ENCODE measurements around the gene FRAS1.

DNA sequence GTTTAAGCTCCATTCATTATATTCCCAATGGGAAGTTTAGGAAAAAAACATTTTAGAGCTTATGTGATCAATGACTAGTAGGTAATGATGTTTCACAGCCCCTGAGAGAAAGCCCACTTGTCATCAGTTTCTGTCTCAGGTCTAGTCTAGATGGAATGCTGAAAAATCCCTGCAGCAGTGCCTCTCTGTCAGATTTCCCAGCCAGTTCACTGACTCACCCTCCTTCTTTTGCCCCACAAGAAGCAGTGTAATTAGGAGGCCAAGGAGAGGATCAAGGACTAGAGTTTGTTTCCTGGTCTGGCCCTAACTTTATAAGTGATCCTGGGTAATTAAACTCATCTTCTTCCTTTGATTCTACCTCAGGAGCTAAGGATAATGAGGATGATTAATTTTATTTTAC, 375.8 kb downstream of the FRAS1 start:
- TF ChIP-seq, protein P1, sequence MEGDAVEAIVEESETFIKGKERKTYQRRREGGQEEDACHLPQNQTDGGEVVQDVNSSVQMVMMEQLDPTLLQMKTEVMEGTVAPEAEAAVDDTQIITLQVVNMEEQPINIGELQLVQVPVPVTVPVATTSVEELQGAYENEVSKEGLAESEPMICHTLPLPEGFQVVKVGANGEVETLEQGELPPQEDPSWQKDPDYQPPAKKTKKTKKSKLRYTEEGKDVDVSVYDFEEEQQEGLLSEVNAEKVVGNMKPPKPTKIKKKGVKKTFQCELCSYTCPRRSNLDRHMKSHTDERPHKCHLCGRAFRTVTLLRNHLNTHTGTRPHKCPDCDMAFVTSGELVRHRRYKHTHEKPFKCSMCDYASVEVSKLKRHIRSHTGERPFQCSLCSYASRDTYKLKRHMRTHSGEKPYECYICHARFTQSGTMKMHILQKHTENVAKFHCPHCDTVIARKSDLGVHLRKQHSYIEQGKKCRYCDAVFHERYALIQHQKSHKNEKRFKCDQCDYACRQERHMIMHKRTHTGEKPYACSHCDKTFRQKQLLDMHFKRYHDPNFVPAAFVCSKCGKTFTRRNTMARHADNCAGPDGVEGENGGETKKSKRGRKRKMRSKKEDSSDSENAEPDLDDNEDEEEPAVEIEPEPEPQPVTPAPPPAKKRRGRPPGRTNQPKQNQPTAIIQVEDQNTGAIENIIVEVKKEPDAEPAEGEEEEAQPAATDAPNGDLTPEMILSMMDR (IDR thresholded peaks at IDR 0.05), result no peak
- no peak for TF ChIP-seq POLR2A (IDR thresholded peaks at IDR 0.05)

Measured in Peyer's patch (tissue), 4 donors.